Hepatocyte (in vitro differentiated cells): Measurements from ENCODE around the gene GCH1. TPM values are rescaled to one million over a fixed set of nuclear protein-coding genes. Genes with fewer than 3 reads are reported as not detected.

ENCODE experiments used
- DNase-seq: peaks from one replicate; pipeline ENCODE4 v3.0.0-alpha.2; 2016; ENCODE audit warnings: low spot score
- H2AFZ ChIP-seq: fragments of 200-600 bp; sonication (generic); 2 replicates; pipeline ENCODE4 v1.6.0; 2016; ENCODE audit warnings: antibody characterized with exemption, mild to moderate bottlenecking
- H3K27ac ChIP-seq: fragments of 200-600 bp; sonication (generic); 2 replicates; pipeline ENCODE4 v1.5.1; 2016; ENCODE audit warnings: mild to moderate bottlenecking
- H3K27me3 ChIP-seq: fragments of 200-600 bp; sonication (generic); 2 replicates; pipeline ENCODE4 v1.6.1; 2016
- H3K36me3 ChIP-seq: fragments of 200-600 bp; sonication (generic); replicated peaks from 2 replicates; pipeline ENCODE4 v1.5.1; 2016; ENCODE audit warnings: low read depth; ENCODE audit not compliant: insufficient read depth
- H3K4me1 ChIP-seq: fragments of 200-600 bp; sonication (generic); 2 replicates; pipeline ENCODE4 v1.5.1; 2016; ENCODE audit warnings: mild to moderate bottlenecking, moderate library complexity; ENCODE audit not compliant: insufficient read depth
- H3K4me2 ChIP-seq: fragments of 200-600 bp; sonication (generic); 2 replicates; pipeline ENCODE4 v1.6.0; 2016
- H3K4me3 ChIP-seq: fragments of 200-600 bp; sonication (generic); 2 replicates; pipeline ENCODE4 v1.5.1; 2016; ENCODE audit warnings: mild to moderate bottlenecking
- H3K79me2 ChIP-seq: fragments of 200-600 bp; sonication (generic); 2 replicates; pipeline ENCODE4 v1.6.0; 2017; ENCODE audit warnings: mild to moderate bottlenecking
- H3K9me2 ChIP-seq: fragments of 200-600 bp; sonication (generic); replicated peaks from 2 replicates; pipeline ENCODE4 v1.6.0; 2017; ENCODE audit warnings: mild to moderate bottlenecking; ENCODE audit not compliant: insufficient read depth
- H3K9me3 ChIP-seq: fragments of 200-600 bp; sonication (generic); 2 replicates; pipeline ENCODE4 v1.5.1; 2016; ENCODE audit warnings: low read depth, mild to moderate bottlenecking
- H4K20me1 ChIP-seq: fragments of 200-600 bp; sonication (generic); 2 replicates; pipeline ENCODE4 v1.6.0; 2016; ENCODE audit warnings: mild to moderate bottlenecking; ENCODE audit not compliant: insufficient read depth, poor library complexity, severe bottlenecking
- CTCF ChIP-seq: fragments of 200-600 bp; sonication (generic); IDR thresholded peaks from 2 replicates; pipeline ENCODE4 v1.5.1; 2016; ENCODE audit warnings: antibody characterized with exemption, mild to moderate bottlenecking; ENCODE audit not compliant: poor library complexity
- EZH2 ChIP-seq: fragments of 200-600 bp; sonication (generic); IDR thresholded peaks from 2 replicates; pipeline ENCODE4 v1.6.1; 2016; ENCODE audit warnings: antibody characterized with exemption, mild to moderate bottlenecking, borderline replicate concordance
- EZH2phosphoT487 ChIP-seq: fragments of 200-600 bp; sonication (generic); IDR thresholded peaks from one replicate; pipeline ENCODE4 v1.6.1; 2018; ENCODE audit warnings: antibody characterized with exemption, mild to moderate bottlenecking, low read depth, moderate library complexity; ENCODE audit not compliant: unreplicated experiment, severe bottlenecking
- WGBS: methylation state at CpG from one replicate; pipeline ENCODE4 v1.1.6; 2016; ENCODE audit warnings: low lambda C conversion rate; ENCODE audit errors: missing lambda C conversion rate; 5-methylcytosine and 5-hydroxymethylcytosine counted together
- polyA plus RNA-seq: library from polyadenylated mRNA; unstranded; fragments of >200 nt; fragmentation: Nextera tagmentation; extraction: Ambion mirVana; gene quantifications from 2 replicates; pipeline ENCODE4 v1.2.1, GENCODE V29; 2016
- total RNA-seq: library from RNA; depleted of rRNA; stranded (reverse); fragments of >200 nt; gene quantifications from 2 replicates; pipeline ENCODE4 v1.2.3, GENCODE V29; 2014

The GCH1 gene
- total and polyA plus RNA-seq, 2 experiments from 2014 or later = 19.3 to 29.9 TPM

- H3K9me2 ChIP-seq = no peaks in the 10 kb centered on the region
- no peaks in the 10 kb centered on the region for H3K27me3 ChIP-seq
- no peak for DNase-seq
- no peak overlapping the region for H3K27ac ChIP-seq
- H3K9me3 ChIP-seq = no peaks in the 10 kb centered on the region
- H3K79me2 ChIP-seq = no peaks in the 10 kb centered on the region
- no peak overlapping the region for H3K4me2 ChIP-seq
- no peaks in the 10 kb centered on the region for H3K36me3 ChIP-seq
- 93% methylated on average over 10 of the region's 10 CpGs for WGBS
- no peaks in the 10 kb centered on the region for H4K20me1 ChIP-seq
- H3K4me1 ChIP-seq = no peaks in the 10 kb centered on the region
- TF ChIP-seq EZH2phosphoT487 (no peak), CTCF (no peak), EZH2 (no peak)
- H2AFZ ChIP-seq = no peak overlapping the region
- no peak overlapping the region for H3K4me3 ChIP-seq
Observed at GRCh38 chr14:54806616-54807015, 96.0 kb downstream of the GCH1 start.

GRCh38 chr14:54805445-54806322 lies 96.9 kb downstream of the GCH1 start:
- 41% methylated on average over 23 of the region's 23 CpGs for WGBS
- H3K4me1 ChIP-seq = no peaks in the 10 kb centered on the region
- no peaks in the 10 kb centered on the region for H3K9me3 ChIP-seq
- TF ChIP-seq EZH2 (no peak), EZH2phosphoT487 (no peak), CTCF (peak; percentile 97)
- peak; percentile 91 for DNase-seq
- H4K20me1 ChIP-seq = no peaks in the 10 kb centered on the region
- no peaks in the 10 kb centered on the region for H3K9me2 ChIP-seq
- H3K27me3 ChIP-seq = no peaks in the 10 kb centered on the region
- H3K4me3 ChIP-seq = no peak overlapping the region
- H3K4me2 ChIP-seq = peak overlapping the region; percentile 65
- H3K79me2 ChIP-seq = no peaks in the 10 kb centered on the region
- H3K27ac ChIP-seq = no peak overlapping the region
- H3K36me3 ChIP-seq = no peaks in the 10 kb centered on the region
- no peak overlapping the region for H2AFZ ChIP-seq

GRCh38 chr14:54805070-54805444 lies 97.6 kb downstream of the GCH1 start:
- Histone ChIP-seq H3K9me3 (no peaks in the 10 kb centered on the region), H2AFZ (no peak overlapping the region), H3K4me2 (no peak overlapping the region), H4K20me1 (no peaks in the 10 kb centered on the region), H3K4me3 (no peak overlapping the region), H3K36me3 (no peaks in the 10 kb centered on the region), H3K27me3 (no peaks in the 10 kb centered on the region), H3K4me1 (no peaks in the 10 kb centered on the region), H3K79me2 (no peaks in the 10 kb centered on the region), H3K9me2 (no peaks in the 10 kb centered on the region), H3K27ac (no peak overlapping the region)
- DNase-seq = no peak
- 76% methylated on average over 6 of the region's 6 CpGs for WGBS
- TF ChIP-seq EZH2 = no peak
- TF ChIP-seq CTCF = no peak
- TF ChIP-seq EZH2phosphoT487 = no peak
